Endothelial cell of umbilical vein (primary cell): ENCODE measurements around the gene SMIM36. TPM values are rescaled to one million over a fixed set of nuclear protein-coding genes. Genes with fewer than 3 reads are reported as not detected.

Experiments used
- BruUV-seq: library from RNA; stranded (reverse); fragments of 400-500 nt; replicated peaks from 2 replicates; lab custom pipeline; 2021; lab: Mats Ljungman, UMichigan
- CTCF ChIA-PET: fragments of 300-600, 350-600 bp; sonication (Branson Sonifier 250); formaldehyde crosslinking; loops from one replicate; lab custom pipeline; 2021; ENCODE audit warnings: antibody characterized with exemption, inconsistent platforms; lab: Charles Lee
- POLR2A ChIA-PET: fragments of 300-600, 350-600 bp; sonication (Branson Sonifier 250); formaldehyde crosslinking; loops from one replicate; lab custom pipeline; 2021; ENCODE audit warnings: antibody characterized with exemption, inconsistent platforms; lab: Charles Lee
- DNase-seq: peaks from one replicate; pipeline ENCODE4 v3.0.0-alpha.2; 2011; ENCODE audit warnings: low read depth, low spot score
- FAIRE-seq: peaks from 2 replicates; lab custom pipeline; 2011; peaks lifted over from hg19 to GRCh38; lab: Jason Lieb, UNC
- H2AFZ ChIP-seq: 2 replicates; pipeline ENCODE4 v1.6.0; 2012; ENCODE audit warnings: low read depth, low read length, control low read depth, inconsistent platforms
- H3K27ac ChIP-seq: 2 replicates; pipeline ENCODE4 v1.5.1; 2011; ENCODE audit warnings: low read depth, mild to moderate bottlenecking, control low read depth, low read length, moderate library complexity; ENCODE audit not compliant: insufficient read depth
- H3K27me3 ChIP-seq, 2 experiments: 2 replicates each; pipeline versions ENCODE4 v1.6.0 to v1.6.1; 2011; ENCODE audit warnings: low read length in 2 of 2, mixed read lengths in 1 of 2; ENCODE audit not compliant: control insufficient read depth in 2 of 2, insufficient read depth in 2 of 2
- H3K36me3 ChIP-seq, 2 experiments: 2 replicates in 1 of 2; 3 replicates in 1 of 2; pipeline ENCODE4 v1.5.1; 2011; ENCODE audit warnings: low read length in 2 of 2, mild to moderate bottlenecking in 1 of 2, moderate library complexity in 1 of 2; ENCODE audit not compliant: control insufficient read depth in 2 of 2, insufficient read depth in 2 of 2; ENCODE audit errors: extremely low read depth in 1 of 2
- H3K4me1 ChIP-seq: 3 replicates; pipeline ENCODE4 v1.5.1; 2011; ENCODE audit warnings: mild to moderate bottlenecking, low read length; ENCODE audit not compliant: control insufficient read depth, insufficient read depth; ENCODE audit errors: extremely low read depth
- H3K4me2 ChIP-seq: 2 replicates; pipeline ENCODE4 v1.6.1; 2011; ENCODE audit warnings: low read length, control low read depth, mixed read lengths; ENCODE audit not compliant: insufficient read depth
- H3K4me3 ChIP-seq, 3 experiments: fragments of 200-600 bp in 1 of 3; sonication (generic), shearing (Covaris generic) in 1 of 3; replicated peaks in 1 of 3; 2 replicates each; pipeline ENCODE4 v1.5.1; 2011 to 2016; ENCODE audit warnings: control low read depth in 3 of 3, low read length in 3 of 3, mild to moderate bottlenecking in 2 of 3, inconsistent platforms in 1 of 3, low read depth in 1 of 3, moderate library complexity in 1 of 3; ENCODE audit not compliant: insufficient read depth in 1 of 3
- H3K79me2 ChIP-seq: 2 replicates; pipeline ENCODE4 v1.6.0; 2012; ENCODE audit warnings: low read length, inconsistent platforms; ENCODE audit not compliant: control insufficient read depth, insufficient read depth
- H3K9ac ChIP-seq: replicated peaks from 2 replicates; pipeline ENCODE3; 2011; ENCODE audit warnings: low read length, control low read depth; ENCODE audit not compliant: insufficient read depth; ENCODE audit errors: extremely low read depth
- H3K9me1 ChIP-seq: replicated peaks from 3 replicates; pipeline ENCODE4 v1.6.0; 2011; ENCODE audit warnings: mild to moderate bottlenecking, low read length; ENCODE audit not compliant: control insufficient read depth, insufficient read depth; ENCODE audit errors: extremely low read depth
- H3K9me3 ChIP-seq: replicated peaks from 2 replicates; pipeline ENCODE4 v1.5.1; 2012; ENCODE audit warnings: low read length, inconsistent platforms; ENCODE audit not compliant: control insufficient read depth, insufficient read depth
- H4K20me1 ChIP-seq: replicated peaks from 2 replicates; pipeline ENCODE3; 2011; ENCODE audit warnings: mild to moderate bottlenecking, low read length; ENCODE audit not compliant: control insufficient read depth, insufficient read depth; ENCODE audit errors: extremely low read depth
- EZH2 ChIP-seq: IDR thresholded peaks from 2 replicates; pipeline ENCODE4 v1.6.1; 2012; ENCODE audit warnings: borderline replicate concordance, low read depth, mild to moderate bottlenecking, moderate library complexity, low read length, inconsistent platforms; ENCODE audit not compliant: severe bottlenecking
- FOS ChIP-seq: IDR thresholded peaks from 2 replicates; pipeline ENCODE4 v1.6.1; 2011; ENCODE audit warnings: mild to moderate bottlenecking, low read length, moderate library complexity, borderline replicate concordance; ENCODE audit not compliant: insufficient read depth
- GATA2 ChIP-seq: IDR thresholded peaks from 2 replicates; pipeline ENCODE4 v1.7.0; 2011; ENCODE audit warnings: low read depth, mild to moderate bottlenecking, moderate library complexity, mixed read lengths, low read length; ENCODE audit not compliant: insufficient read length, insufficient read depth
- JUN ChIP-seq: IDR thresholded peaks from 2 replicates; pipeline ENCODE4 v1.6.1; 2011; ENCODE audit warnings: borderline replicate concordance, low read depth; ENCODE audit not compliant: insufficient read length, insufficient read depth
- MYC ChIP-seq: IDR thresholded peaks from one replicate; pipeline ENCODE4 v1.6.1; 2011; ENCODE audit warnings: mild to moderate bottlenecking, low read depth, low read length
- POLR2A ChIP-seq: IDR thresholded peaks from 2 replicates; pipeline ENCODE4 v1.6.1; 2012; ENCODE audit warnings: low read depth, mild to moderate bottlenecking, control low read depth, low read length
- POLR2AphosphoS5 ChIP-seq: IDR thresholded peaks from 2 replicates; pipeline ENCODE4 v1.6.1; 2012; ENCODE audit warnings: low read depth, mild to moderate bottlenecking, control low read depth, low read length, moderate library complexity; ENCODE audit not compliant: insufficient read depth
- dilution Hi-C: fragments of 300-500 bp; cut with MboI; formaldehyde crosslinking; loops from one replicate; pipeline ENCODE4 v1.15.0; 2019; ENCODE audit warnings: low sequenced_read_pairs; ENCODE audit not compliant: extremely low pct_ligation_motif_present
- intact Hi-C: fragments of 100-400 bp; cut with micrococcal nuclease; formaldehyde crosslinking; loops from one replicate; pipeline ENCODE4 v1.10.0; 2022
- polyA plus RNA-seq, 4 experiments: library from polyadenylated mRNA; depleted of rRNA in 3 of 4; stranded (reverse) in 3 of 4; unstranded in 1 of 4; fragments of >200 nt; gene quantifications; 2 replicates each; pipeline versions ENCODE4 v1.2.1 to v1.2.3, GENCODE V29; 2011 to 2012; ENCODE audit warnings: missing spikeins in 1 of 4
- total RNA-seq: library from RNA; stranded (reverse); gene quantifications from 2 replicates; pipeline ENCODE4 v1.2.3, GENCODE V29; 2021
- TF ChIP-seq, protein P1 (sequence below): IDR thresholded peaks from 2 replicates; pipeline ENCODE4 v1.6.1; 2011; ENCODE audit not compliant: insufficient read depth, insufficient read length
- TF ChIP-seq, protein P2 (sequence below), 2 donors: IDR thresholded peaks; 1 replicate in 1 of 2; 2 replicates in 1 of 2; pipeline ENCODE4 v1.5.1; 2011; ENCODE audit warnings: low read length in 2 of 2, mild to moderate bottlenecking in 2 of 2, moderate library complexity in 2 of 2, control low read depth in 1 of 2, inconsistent platforms in 1 of 2, low read depth in 1 of 2; ENCODE audit not compliant: insufficient read depth in 1 of 2; ENCODE audit errors: extremely low read depth in 1 of 2

SMIM36 gene
- total and polyA plus RNA-seq, 2 donors (not counting 3 experiments of a cell fraction or from before 2014, with no cell fraction given) = not detected

DNA sequence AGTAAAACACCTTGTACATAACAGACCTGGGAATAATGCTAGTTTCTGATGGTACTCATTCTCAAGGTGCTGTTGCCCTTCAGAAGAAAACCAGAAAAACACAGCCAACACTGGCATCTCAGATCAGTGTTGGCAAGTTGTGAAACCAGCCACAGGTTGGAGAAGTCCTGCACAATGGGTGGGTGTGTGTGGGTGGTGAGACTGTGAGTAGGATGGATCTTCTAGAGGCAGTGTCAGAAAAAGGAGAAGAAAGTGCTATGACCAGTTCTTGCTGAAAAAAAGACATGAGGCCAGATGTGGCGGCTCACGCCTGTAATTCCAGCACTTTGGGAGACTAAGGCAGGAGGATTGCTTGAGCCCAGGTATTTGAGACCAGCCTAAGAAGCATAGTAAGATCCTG, 35.2 kb upstream of the SMIM36 start:
- H3K36me3 ChIP-seq = no peaks in the 10 kb centered on the region
- intact Hi-C loops (no loop called here), dilution Hi-C loops (no loop called here)
- no peaks in the 10 kb centered on the region for H3K27me3 ChIP-seq
- H3K4me1 ChIP-seq = peaks cover 3% of the 10 kb centered on the region
- ChIA-PET CTCF (interaction anchor here (1.0 kb wide), 1 partner anchor 56 kb away, joined by 4 read pairs; no protein-coding TSS in a partner anchor), POLR2A (no interaction called here)
- no peaks in the 10 kb centered on the region for H3K9me1 ChIP-seq
- H3K9me3 ChIP-seq = no peaks in the 10 kb centered on the region
- FAIRE-seq (no peak), DNase-seq (no peak)
- H4K20me1 ChIP-seq = no peaks in the 10 kb centered on the region
- H3K4me2 ChIP-seq = no peak overlapping the region
- no TSS peak for BruUV-seq
- H3K79me2 ChIP-seq = no peaks in the 10 kb centered on the region
- no peak overlapping the region for H3K27ac ChIP-seq
- H3K4me3 ChIP-seq = no peak overlapping the region
- no peak overlapping the region for H2AFZ ChIP-seq
- TF ChIP-seq GATA2 (no peak), FOS (no peak), POLR2A (no peak), POLR2AphosphoS5 (no peak), JUN (no peak), EZH2 (no peak), MYC (no peak)
- TF ChIP-seq, protein P1, sequence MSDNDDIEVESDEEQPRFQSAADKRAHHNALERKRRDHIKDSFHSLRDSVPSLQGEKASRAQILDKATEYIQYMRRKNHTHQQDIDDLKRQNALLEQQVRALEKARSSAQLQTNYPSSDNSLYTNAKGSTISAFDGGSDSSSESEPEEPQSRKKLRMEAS = no peak
- TF ChIP-seq, protein P2, sequence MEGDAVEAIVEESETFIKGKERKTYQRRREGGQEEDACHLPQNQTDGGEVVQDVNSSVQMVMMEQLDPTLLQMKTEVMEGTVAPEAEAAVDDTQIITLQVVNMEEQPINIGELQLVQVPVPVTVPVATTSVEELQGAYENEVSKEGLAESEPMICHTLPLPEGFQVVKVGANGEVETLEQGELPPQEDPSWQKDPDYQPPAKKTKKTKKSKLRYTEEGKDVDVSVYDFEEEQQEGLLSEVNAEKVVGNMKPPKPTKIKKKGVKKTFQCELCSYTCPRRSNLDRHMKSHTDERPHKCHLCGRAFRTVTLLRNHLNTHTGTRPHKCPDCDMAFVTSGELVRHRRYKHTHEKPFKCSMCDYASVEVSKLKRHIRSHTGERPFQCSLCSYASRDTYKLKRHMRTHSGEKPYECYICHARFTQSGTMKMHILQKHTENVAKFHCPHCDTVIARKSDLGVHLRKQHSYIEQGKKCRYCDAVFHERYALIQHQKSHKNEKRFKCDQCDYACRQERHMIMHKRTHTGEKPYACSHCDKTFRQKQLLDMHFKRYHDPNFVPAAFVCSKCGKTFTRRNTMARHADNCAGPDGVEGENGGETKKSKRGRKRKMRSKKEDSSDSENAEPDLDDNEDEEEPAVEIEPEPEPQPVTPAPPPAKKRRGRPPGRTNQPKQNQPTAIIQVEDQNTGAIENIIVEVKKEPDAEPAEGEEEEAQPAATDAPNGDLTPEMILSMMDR (IDR thresholded peaks at IDR 0.05; ENCODE audit: extremely low read depth in 1 of 2, insufficient read depth in 1 of 2, low read depth in 1 of 2, low read length in 2 of 2) = no peak
- H3K9ac ChIP-seq = no peak overlapping the region
